ENCODE measurements around the gene WWOX.

WWOX gene

DNA sequence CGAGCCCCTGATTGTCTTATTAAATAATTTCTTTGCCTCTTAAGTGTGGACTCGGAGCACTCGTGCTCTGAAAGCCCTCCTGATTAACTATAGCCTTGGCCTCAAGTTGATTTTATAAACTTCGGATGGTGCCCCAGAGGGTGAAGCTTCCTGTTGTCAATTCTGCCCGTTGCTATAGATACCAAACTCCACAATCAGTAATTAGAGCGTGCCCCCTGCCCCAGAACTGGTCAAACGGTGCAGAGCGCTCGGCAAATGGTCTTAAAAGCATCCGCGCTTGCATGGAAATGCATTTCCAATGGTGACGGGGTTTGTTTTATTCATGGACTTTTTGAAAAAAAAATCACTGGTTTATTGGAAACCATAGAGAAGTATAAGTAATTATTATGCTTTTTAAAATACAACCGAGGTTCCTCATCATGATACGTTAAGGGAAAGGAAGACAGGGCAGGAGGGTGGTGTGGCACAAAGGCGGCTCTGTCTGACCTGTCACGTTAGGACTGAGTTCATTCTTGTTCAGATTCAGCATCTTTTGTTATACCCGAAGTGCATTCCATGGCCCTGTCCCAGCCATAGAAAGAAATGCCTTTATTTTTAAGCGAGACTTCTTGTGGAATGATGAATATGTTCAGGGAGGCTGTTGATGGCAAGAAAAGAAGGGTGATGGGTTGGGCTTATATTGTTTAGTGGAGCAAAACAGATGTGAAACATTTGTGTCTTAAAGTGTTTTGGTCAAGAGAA is 1024.7 kb downstream of the WWOX start:
- DNase-seq (ENCODE audit: low read depth, low spot score): peak; percentile 68

DNA sequence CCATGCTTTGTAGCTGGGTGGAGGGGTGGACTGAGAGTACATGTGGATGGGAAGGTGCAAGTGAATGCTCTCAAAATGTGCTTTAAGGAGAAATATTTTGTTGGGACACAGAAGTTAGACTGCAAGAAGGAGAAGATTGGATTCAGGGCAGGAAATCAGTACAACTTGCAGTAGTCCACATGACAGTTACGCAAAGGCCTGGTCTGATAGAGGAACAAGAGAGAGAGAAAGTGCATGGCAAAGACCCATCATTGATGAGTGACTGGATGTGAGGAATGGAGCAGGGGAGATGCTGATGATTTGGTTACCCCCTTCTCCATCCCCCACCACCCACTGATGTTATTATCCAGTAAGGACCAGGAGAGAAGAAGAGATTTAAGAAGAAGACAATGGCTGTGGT is 1028.3 kb downstream of the WWOX start:
- DNase-seq (ENCODE audit: low read depth, low spot score): no peak

DNA sequence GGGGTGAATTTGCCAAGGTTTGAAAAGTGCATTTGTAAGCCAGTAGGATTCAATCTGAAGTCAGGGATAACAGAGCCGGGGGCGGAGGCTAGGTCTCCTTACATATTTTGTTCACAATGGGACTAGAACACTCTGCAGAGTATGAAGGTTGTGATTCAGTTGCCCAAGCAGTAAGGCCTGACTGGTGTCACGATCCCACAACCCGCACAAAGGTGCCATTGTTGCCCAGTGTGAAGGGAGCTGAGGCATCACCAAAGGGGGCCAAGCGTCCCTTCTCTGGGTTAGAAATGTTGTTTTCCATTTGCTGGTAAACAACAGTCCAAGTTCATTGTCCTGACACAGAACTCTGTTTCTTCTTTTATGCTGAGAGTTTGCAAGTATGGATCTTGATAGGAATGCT is 1029.3 kb downstream of the WWOX start:
- no peak for DNase-seq (ENCODE audit: low read depth, low spot score)

DNA sequence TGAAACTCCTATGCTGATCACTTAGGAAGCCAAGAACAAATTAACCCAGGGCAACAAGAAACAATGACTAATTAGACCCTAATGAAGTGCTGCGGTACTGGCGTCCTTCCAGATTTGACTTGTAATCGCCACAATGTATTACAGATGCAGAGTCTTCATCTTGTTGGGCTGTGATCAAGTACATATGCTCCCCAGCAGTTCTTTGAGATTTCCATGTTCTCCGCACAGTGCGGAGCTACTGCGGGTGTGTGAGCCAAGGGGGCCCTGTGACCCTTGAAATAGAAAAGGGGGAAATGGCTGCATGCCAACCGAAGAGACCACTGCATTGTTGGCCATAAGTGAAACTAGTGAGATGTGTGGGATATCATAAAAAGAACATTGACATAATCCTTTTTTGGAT is 1031.2 kb downstream of the WWOX start:
- no peak for DNase-seq (ENCODE audit: low read depth, low spot score)

DNA sequence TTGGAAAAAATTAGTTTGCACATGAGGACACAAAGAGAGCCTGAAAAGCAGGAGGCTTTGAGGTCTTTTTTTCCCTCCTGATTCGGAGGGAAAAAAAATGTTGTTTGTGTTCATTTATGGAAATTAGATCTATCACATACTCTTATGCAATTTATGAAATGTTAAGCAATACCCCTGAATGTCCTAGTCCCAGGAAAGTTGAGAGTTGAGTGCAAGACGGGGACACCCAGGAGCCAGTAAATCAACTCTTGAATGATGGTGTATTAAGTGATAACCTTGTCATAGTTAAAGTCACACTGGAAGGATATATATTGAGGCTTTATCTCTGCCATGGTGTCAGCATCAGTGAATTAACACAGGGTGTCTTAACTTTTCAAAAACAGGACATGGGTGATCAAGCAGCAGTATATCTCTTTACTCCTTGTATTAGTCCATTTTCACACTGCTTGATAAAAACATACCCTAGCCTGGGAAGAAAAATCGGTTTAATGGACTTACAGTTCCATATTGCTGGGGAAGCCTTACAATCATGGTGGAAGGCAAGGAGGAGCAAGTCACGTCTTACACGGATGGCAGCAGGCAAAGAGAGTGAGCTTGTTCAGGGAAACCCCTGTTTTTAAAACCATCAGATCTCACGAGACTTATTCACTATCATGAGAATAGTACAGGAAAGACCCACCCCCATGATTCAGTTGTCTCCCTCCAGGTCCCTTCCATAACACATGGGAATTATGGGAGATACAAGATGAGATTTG is 1032.0 kb downstream of the WWOX start:
- DNase-seq (ENCODE audit: low read depth, low spot score): no peak

DNA sequence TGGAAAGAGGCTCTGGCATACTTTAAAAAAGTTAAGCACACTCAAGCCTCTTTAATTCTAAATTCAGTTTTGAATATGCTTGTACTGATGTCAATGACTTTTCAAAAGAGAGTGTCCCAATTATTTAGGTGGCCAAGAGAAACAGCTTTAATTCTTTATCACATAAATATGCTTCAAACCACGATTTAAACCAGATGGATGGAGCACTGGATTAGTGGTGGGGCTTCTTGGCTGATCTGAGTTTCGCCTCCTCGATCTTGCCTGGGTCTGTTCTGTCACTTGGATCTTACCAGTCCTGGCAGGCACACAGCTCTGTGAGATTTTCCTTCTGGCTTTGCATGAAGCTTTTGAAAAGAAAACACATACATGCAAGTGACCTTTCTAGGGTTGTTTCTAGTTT is 1033.2 kb downstream of the WWOX start:
- DNase-seq (ENCODE audit: low read depth, low spot score): peak; percentile 5

DNA sequence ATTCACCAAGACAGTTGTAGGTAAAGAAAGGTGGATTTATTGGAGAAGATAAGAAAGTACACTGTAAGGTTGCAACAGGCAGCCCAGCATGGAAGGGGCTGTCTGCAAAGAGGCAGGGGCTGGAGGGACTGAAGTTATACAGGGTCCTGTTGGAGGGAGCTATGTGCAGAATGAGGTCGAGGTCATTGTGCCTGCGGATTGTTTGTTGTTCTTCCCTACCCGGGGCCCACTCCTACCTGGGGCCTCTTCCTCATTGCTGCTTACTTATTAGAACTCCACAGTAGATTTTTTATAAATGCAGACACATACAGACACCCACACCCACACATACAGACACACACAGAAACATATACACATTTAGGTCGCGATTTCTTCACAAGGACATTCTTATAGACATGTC is 1034.8 kb downstream of the WWOX start:
- DNase-seq (ENCODE audit: low read depth, low spot score): no peak

DNA sequence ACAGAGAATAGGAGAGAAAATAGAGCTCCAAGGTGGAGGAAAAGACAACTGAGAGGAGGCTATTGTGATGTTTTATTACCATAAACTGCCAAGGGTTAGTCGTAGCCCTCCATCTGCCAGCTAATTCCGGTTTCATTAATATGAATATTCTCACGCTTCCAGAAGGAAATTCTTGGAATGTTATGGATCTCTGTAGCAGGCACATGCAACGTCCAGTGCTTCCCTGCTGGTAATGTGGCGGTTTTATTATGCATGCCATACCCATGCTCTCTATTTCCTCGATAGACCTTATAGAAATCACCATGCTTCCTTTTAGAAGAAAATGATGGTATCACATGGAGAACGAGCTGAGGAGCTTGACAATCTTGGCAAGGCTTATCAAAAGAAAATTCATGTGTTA is 1037.5 kb downstream of the WWOX start:
- DNase-seq (ENCODE audit: low read depth, low spot score): no peak

DNA sequence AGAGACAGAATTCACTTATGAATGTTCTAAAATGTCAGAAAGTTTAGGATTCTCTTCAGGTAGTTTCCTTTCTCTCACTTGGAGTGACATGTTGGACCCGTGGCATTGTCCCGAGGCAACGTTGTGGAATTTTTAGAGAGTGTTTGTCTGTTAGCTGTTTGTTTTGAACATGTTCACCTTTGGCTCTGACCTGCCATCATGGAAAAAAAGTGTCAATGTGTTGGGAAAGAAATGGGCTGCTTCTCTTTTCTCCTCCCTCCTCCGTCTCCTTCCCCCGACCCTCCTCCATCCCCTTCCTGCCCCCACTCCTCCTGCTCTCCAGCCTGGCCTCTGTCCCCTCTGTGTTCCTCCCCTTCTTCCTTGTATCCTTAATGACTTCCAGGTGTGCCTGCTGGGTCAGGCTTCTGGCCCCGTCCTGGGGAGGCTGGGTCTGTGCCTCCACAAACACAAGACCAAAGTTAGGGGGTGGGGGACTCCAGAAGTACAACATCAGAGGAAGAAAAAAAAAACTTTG is 1038.0 kb downstream of the WWOX start:
- no peak for DNase-seq (ENCODE audit: low read depth, low spot score)

DNA sequence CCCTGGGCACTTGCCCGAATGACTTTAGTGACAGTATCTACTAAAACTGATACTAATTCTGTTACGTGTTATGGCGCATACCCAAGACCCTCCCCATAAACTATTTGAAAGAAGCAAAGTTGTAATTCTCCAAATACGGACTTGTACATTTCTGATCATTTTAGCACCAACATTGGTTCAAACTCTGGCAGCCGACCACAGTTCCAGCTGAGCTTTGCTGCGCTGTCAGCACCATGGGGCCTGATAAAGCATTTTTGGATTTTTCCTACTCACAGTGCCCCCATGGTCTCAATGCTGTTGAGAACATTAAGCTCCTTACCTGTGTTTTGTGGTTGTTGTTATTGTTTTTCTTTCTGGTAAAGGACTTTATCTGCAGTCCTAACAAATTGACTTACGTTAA is 1040.3 kb downstream of the WWOX start:
- no peak for DNase-seq (ENCODE audit: low read depth, low spot score)

DNA sequence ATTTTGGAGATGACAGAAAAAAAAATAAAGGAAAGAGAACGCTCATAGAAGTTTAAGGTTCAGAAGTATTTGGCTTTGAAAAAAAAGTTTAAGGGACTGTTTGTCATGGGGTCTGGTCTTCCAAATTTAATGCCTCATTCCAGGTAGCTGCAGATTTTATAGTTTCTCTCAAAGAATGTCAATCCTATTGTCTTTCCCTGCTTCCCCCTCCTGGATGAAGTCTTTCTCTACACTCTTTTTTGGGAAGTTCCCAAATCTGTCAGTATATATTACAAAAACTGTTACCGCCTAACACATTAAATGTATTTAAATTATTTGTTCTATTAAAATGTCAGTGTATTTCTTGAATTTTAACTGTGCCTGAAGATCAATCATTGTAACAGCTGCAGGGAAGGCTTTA is 1043.6 kb downstream of the WWOX start:
- no peak for DNase-seq (ENCODE audit: low read depth, low spot score)

DNA sequence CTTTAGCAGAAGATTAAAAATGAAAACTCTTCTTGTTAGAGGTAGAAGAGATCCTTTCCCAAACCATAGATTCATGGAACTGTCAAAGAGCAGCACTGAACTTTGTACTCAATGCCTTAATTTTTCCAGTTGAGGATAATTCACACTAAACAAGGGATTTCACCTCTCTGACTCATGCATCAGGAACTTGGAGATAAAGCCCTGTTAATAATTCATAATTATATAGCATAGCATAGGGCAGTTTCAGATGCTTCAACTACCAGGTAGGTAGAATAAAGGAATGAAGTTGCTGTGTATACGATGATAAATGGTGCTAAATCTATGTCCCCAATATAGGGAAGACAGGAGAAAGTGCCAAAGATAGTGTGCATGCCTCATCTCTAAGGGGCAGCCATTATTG is 1050.7 kb downstream of the WWOX start:
- DNase-seq (ENCODE audit: low read depth, low spot score): no peak

DNA sequence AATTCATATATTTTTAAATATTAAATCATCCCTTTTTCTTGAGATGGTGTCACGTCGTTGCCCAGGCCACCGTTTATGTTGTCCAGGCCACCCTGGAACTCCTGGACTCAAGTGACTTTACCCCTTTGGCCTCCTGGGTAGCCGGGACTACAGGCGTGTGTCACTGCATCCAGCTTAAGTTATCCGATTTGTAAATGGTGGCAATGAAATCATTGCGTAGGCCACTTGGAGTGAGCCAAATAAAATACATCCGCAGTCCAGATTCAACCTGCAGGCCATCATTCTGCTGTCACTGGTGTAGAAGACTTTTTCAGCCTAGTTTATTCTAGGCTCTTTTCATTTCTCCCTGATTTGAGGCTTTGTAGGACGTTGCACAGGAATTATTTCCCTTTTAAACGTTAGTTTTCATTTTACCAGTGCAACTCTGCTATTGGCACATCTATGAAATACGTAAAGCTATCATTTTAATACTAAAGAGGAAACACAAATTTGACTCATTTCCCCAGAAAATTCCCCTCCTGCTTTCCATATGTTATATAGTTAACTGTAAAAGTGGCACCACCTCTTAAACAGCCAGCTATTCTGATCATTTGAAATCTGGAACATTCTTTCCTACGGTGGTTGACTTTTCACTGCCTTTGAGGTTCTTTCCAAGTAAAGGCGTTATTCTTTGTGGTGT is 1051.3 kb downstream of the WWOX start:
- no peak for DNase-seq (ENCODE audit: low read depth, low spot score)

DNA sequence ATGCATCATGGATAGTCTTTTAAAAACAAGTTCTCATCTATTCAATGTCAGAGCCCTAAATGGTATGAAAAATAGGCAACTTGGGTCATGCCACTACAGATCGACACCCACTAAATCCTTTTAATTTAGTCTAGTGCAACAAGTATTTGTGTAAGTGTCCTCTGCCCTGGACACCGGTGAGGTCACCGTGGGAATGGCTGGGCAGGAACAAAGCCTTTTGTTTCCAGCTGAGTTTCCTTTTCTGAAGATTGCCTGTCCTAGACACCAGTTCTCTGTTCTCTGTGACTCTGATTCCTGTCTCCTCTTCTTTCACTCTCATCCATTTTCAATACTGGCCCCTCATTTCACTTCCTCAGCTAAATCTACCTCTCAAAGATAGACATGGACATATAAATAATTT is 1054.6 kb downstream of the WWOX start:
- DNase-seq (ENCODE audit: low read depth, low spot score): no peak

DNA sequence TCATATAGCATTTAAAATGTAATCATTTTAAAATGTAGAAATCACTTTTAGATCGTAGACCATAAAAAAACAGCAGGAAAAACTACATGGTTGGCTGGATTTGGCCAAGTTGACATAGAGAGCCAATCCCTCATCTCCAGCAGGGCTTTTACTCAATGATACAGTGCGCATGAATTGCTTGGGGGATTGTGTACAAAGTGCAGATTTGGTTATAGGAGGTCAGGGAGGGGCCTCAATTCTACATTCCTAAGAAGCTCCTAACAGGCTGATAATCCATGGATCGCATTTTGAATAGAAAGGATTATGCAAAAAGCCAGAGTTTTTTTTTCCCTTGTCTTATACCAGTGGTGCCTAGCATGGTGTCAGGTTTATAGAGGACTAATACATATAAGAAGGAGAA is 1056.0 kb downstream of the WWOX start:
- DNase-seq (ENCODE audit: low read depth, low spot score): no peak

DNA sequence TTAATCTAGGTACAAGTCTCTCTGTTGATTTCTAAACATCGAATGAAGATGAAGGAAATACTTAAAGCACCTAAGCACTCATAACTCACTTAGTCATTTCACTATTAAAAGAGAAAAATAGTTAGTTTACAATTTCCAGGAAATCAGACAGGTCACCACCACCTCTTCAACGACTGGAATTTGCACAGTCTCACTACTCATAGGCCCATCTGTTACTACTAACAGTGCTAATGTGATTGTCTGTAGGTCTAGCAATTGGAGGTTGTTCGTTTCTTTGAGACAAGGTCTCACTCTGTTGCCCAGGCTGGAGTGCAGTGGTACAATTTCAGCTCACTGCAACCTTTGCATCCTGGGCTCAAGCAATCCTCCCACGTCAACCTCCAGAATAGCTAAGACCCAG is 1056.5 kb downstream of the WWOX start:
- no peak for DNase-seq (ENCODE audit: low read depth, low spot score)

DNA sequence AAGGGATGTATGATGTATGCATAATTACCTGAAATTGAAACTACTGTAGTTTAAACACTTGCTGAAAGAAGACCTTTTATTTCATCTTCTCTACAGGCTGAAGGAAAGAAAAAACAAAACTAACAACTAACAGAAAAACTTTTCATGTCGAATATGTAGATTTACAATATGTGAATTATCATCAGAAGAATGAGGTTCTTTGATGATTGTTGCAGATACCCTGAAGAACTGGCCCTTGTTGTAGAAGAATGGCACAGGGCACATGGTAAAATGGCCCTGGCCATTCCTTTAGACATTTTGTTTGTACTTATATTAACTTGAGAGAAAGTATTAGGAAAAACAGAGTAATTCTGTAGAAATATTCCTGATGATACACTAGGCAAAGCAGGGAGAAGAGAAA is 1057.3 kb downstream of the WWOX start:
- no peak for DNase-seq (ENCODE audit: low read depth, low spot score)

DNA sequence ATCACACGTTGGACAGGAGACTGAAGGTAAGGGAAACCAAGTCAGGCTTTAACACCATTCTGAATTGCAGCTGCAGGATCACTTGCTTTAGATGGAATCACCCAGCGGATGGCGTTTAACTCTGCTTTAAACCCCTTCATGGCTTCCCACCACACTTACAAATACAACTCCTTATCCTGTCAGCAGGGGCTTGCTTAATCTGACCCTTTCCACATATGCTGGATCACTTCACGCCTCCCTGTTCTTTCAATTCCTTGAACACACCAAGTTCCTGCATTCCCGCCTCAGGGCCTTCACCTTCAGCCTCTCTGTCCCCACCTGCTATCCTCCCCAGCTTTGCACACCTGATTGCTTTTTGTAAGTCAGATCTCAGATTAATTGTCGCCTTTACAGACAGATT is 1058.9 kb downstream of the WWOX start:
- no peak for DNase-seq (ENCODE audit: low read depth, low spot score)

DNA sequence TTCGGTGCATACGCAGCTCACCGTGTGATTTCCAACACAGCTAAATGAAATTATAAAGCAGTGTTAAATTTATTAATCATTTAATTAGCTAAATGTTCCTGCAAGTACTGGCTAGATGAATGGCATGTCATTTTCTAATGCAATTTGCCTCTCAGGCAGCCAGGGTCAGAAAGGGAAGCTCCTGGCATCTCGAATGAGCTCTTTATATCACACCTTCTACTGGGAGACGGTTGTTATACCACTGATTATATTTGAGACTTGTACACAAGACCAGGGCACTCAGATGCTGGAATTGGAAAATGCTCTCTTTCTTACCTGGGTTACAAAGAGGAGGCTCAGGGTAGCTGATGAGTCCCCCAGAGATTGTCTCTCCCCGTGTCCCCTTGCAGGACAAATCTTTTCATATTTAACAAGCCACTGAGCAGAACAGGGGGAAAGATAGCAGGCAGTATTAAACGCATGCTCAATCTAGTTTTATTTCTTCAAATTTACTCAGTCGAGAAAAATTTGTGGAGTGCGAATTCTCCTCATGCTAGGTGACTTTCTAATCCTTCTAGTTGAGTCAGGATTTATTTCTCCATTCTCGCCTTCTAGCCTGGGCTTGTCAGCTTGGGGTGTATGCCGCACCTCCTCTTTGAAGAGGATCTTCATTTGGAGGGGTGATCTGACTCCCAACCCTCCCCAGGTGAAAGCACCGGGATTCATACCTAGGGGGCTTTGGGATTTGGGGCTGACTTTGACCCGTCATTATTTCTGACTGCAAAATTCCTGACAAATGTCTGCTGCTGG is 1060.0 kb downstream of the WWOX start:
- DNase-seq (ENCODE audit: low read depth, low spot score): no peak

DNA sequence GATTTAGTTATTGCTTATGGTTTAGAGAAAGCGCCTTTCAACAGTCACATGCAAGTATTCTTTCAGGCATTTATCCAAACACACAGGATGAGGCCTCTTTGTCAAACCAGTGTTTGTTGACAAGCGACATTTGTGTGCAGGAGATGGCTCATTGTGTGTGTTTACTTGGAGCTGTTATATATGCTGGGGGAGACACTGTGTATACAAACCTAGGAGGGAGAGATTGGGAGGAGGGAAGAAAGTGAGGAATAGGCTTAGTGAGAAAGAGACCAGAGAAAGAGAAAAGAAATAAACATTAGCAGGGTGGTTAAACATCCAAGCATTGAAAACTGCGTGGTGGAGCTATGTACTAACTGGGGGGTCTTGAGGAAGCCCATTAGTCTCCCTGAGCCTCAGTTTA is 1063.5 kb downstream of the WWOX start:
- no peak for DNase-seq (ENCODE audit: low read depth, low spot score)

DNA sequence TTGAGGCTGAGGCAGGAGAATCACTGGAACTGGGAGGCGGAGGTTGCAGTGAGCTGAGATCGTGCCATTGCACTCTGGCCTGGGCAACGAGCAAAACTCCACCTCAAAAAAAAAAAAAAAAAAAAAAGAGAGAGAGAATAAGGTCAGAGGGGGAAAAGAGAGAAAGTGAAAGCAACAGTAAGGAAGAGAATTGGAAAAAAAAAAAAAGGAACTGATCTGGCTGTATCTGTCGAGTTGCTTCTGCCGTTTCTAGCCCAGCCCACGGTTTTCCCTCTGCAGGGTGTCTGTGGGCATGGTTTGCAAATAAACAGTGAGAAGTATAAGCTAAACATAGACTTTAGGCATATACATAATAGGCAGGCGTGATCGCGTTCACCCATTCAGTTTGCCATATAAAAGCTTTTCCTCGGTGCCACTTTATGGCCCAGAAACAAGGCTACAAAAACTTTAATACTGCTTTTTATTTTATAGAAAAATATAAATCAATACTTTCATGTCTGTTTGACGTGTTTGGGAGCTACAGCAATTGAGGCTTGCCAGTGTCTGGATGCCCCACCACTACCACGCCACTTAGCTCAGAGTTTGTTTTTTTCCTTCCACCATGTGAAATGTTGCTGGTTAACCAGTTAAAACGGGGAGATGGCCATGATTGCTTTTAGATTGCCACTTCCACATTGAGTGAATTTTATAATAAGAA is 1064.4 kb downstream of the WWOX start:
- DNase-seq (ENCODE audit: low read depth, low spot score): no peak
